Activated CD8-positive, alpha-beta T cell treated with anti-CD3 and anti-CD28 coated beads for 36 hours (primary cell): ENCODE data around the gene MCTP2. TPM values are rescaled to one million over a fixed set of nuclear protein-coding genes. Genes with fewer than 3 reads are reported as not detected.
"Not testable (repeated sequence)": the region's sequence is repeated elsewhere in the genome, so short reads cannot be mapped to it uniquely, and the experiment has no call there.

Experiments
- ATAC-seq: fragments of 200-7000 bp; cut with Tn5 transposase; one replicate; pipeline ENCODE4 v1.10.0; 2021; ENCODE audit warnings: mild to moderate bottlenecking, moderate library complexity
- CTCF ChIA-PET: fragments of 350-600 bp; sonication (Branson Sonifier 250); formaldehyde crosslinking; loops from one replicate; lab custom pipeline; 2021; ENCODE audit warnings: antibody characterized with exemption; lab: Charles Lee
- POLR2A ChIA-PET: fragments of 350-600 bp; sonication (Branson Sonifier 250); formaldehyde crosslinking; loops from one replicate; lab custom pipeline; 2021; ENCODE audit warnings: antibody characterized with exemption; lab: Charles Lee
- DNase-seq: peaks from one replicate; pipeline ENCODE4 v3.0.0-alpha.2; 2020
- H3K27ac Mint-ChIP-seq: one replicate; pipeline ENCODE4 v1.8.0; 2021; ENCODE audit warnings: mild to moderate bottlenecking, mixed read lengths
- H3K27me3 Mint-ChIP-seq: one replicate; pipeline ENCODE4 v1.8.0; 2021; ENCODE audit warnings: mixed read lengths
- H3K36me3 Mint-ChIP-seq: one replicate; pipeline ENCODE4 v1.8.0; 2021; ENCODE audit warnings: low read depth, mixed read lengths
- H3K4me1 Mint-ChIP-seq: one replicate; pipeline ENCODE4 v1.8.0; 2021; ENCODE audit warnings: low read depth, mixed read lengths
- H3K4me3 Mint-ChIP-seq: one replicate; pipeline ENCODE4 v1.8.0; 2021; ENCODE audit warnings: mild to moderate bottlenecking, moderate library complexity, mixed read lengths
- H3K9me3 Mint-ChIP-seq: one replicate; pipeline ENCODE4 v1.8.0; 2021; ENCODE audit warnings: mixed read lengths
- CTCF ChIP-seq: fragments of 200-600 bp; IDR thresholded peaks from one replicate; pipeline ENCODE4 v1.8.0; 2022; ENCODE audit warnings: antibody characterized with exemption, mild to moderate bottlenecking
- intact Hi-C: fragments of 100-400 bp; cut with micrococcal nuclease; formaldehyde crosslinking; loops from one replicate; pipeline ENCODE4 v1.10.0; 2022
- total RNA-seq, 2 experiments: library from RNA; stranded (reverse); gene quantifications; one replicate each; pipeline ENCODE4 v1.2.3, GENCODE V29; 2021

MCTP2 gene
- total RNA-seq, 2 experiments from 2014 or later = 16.2 to 18.3 TPM

- CTCF ChIA-PET = no interaction called here
Measured at GRCh38 chr15:94493176-94493575, 261.8 kb downstream of the MCTP2 start.

GRCh38 chr15:94493586-94493985 lies 262.2 kb downstream of the MCTP2 start:
- DNase-seq, H3K4me1 Mint-ChIP-seq, H3K36me3 Mint-ChIP-seq, H3K27me3 Mint-ChIP-seq, H3K27ac Mint-ChIP-seq, ATAC-seq, H3K9me3 Mint-ChIP-seq, POLR2A ChIA-PET, H3K4me3 Mint-ChIP-seq, intact Hi-C loops: not testable (repeated sequence)
- CTCF ChIA-PET = interaction anchor here (0.6 kb wide), 1 partner anchor 36 kb away, joined by 3 read pairs; no protein-coding TSS in a partner anchor

More at GRCh38 chr15:94493176-94493575, 261.8 kb downstream of the MCTP2 start:
- ATAC-seq (no peak), DNase-seq (no peak)
- POLR2A ChIA-PET = no interaction called here
- Mint-ChIP-seq H3K4me1 (no peaks in the 10 kb centered on the region), H3K36me3 (no peaks in the 10 kb centered on the region), H3K9me3 (peaks cover 6% of the 10 kb centered on the region), H3K4me3 (no peak overlapping the region), H3K27me3 (no peaks in the 10 kb centered on the region), H3K27ac (no peak overlapping the region)
- intact Hi-C loops = no loop called here
- no peak for TF ChIP-seq CTCF

DNA sequence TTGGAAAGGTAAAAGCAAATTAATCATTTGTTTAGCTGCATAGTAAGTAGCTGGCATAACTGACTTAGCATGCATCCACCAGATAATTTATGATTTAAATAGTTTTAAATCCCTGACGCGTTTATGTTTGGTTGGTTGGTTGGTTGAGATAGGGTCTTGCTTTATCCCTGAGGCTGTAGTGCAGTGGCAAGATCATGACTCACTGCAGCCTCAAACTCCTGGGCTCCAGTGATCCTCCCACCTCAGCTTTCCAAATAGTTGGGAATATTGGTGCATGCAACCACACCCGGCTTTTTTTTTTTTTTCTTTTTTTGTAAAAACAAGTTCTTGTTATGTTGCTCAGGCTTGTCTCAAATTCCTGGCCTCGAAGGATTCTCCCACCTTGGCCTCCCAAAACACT lies 263.4 kb downstream of the MCTP2 start:
- Mint-ChIP-seq H3K4me3 (no peak overlapping the region), H3K27me3 (no peaks in the 10 kb centered on the region), H3K36me3 (no peaks in the 10 kb centered on the region), H3K4me1 (no peaks in the 10 kb centered on the region), H3K9me3 (peaks cover 2% of the 10 kb centered on the region), H3K27ac (no peak overlapping the region)
- DNase-seq (no peak), ATAC-seq (no peak)
- ChIA-PET CTCF (no interaction called here), POLR2A (no interaction called here)
- no peak for TF ChIP-seq CTCF
- intact Hi-C loops = no loop called here

GRCh38 chr15:94503293-94503692 lies 271.9 kb downstream of the MCTP2 start:
- Mint-ChIP-seq H3K36me3 (no peaks in the 10 kb centered on the region), H3K4me3 (no peak overlapping the region), H3K9me3 (peaks cover 18% of the 10 kb centered on the region), H3K4me1 (no peaks in the 10 kb centered on the region), H3K27me3 (peaks cover 7% of the 10 kb centered on the region), H3K27ac (no peak overlapping the region)
- ATAC-seq (no peak), DNase-seq (no peak)
- ChIA-PET POLR2A (no interaction called here), CTCF (no interaction called here)
- TF ChIP-seq CTCF = no peak
- intact Hi-C loops = no loop called here

- TF ChIP-seq CTCF = no peak
- H3K27ac Mint-ChIP-seq = no peak overlapping the region
- ChIA-PET POLR2A (no interaction called here), CTCF (no interaction called here)
- ATAC-seq (no peak), DNase-seq (no peak)
- H3K27me3 Mint-ChIP-seq = peaks cover 3% of the 10 kb centered on the region
- no peaks in the 10 kb centered on the region for H3K4me1 Mint-ChIP-seq
- peaks cover 18% of the 10 kb centered on the region for H3K9me3 Mint-ChIP-seq
- no peaks in the 10 kb centered on the region for H3K36me3 Mint-ChIP-seq
- intact Hi-C loops = no loop called here
- no peak overlapping the region for H3K4me3 Mint-ChIP-seq
Measured at GRCh38 chr15:94509259-94509658, 277.9 kb downstream of the MCTP2 start.

DNA sequence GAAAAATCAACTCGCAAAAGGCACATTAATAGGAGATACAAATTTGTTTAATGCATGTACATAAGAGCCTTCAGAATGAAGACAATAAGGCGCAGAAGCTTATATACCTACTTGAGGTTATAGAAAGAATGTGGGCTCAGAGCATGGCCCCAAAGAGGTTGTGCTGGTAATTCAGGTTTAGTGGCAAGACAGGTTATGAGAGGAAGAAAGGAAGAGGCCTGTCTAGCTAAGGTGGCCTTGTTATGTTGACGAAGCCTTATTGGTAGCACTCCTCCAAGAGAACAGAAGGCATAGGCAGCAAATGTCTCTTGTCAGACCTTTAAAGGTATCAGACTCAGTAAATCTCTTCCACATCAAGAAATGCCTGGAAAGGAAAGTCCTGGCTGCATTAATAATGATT lies 290.8 kb downstream of the MCTP2 start:
- H3K27ac Mint-ChIP-seq = no peak overlapping the region
- no peak overlapping the region for H3K4me3 Mint-ChIP-seq
- H3K9me3 Mint-ChIP-seq = no peaks in the 10 kb centered on the region
- no peak for TF ChIP-seq CTCF
- H3K27me3 Mint-ChIP-seq = no peaks in the 10 kb centered on the region
- ChIA-PET POLR2A (no interaction called here), CTCF (no interaction called here)
- DNase-seq (no peak), ATAC-seq (no peak)
- intact Hi-C loops = no loop called here
- no peaks in the 10 kb centered on the region for H3K4me1 Mint-ChIP-seq
- no peaks in the 10 kb centered on the region for H3K36me3 Mint-ChIP-seq
